T1000 (cell line): Measurements from ENCODE around the gene SLC22A2.
"Not testable (repeated sequence)": the region's sequence is repeated elsewhere in the genome, so short reads cannot be mapped to it uniquely, and the experiment has no call there.

Experiments used
- DNase-seq: peaks from one replicate; lab custom pipeline; 2025; ENCODE audit warnings: mixed read lengths; lab: John Stamatoyannopoulos, UW

Gene SLC22A2

GRCh38 chr6:160248538-160248937 is 10.1 kb downstream of the SLC22A2 start:
- DNase-seq, result peak; percentile 15

GRCh38 chr6:160247457-160247883 is 11.2 kb downstream of the SLC22A2 start:
- no peak for DNase-seq

- DNase-seq, result no peak
These were observed 17.9 kb downstream of the SLC22A2 start for GRCh38 chr6:160240691-160241084.

- no peak for DNase-seq
These were observed 18.5 kb downstream of the SLC22A2 start for GRCh38 chr6:160239929-160240690.

GRCh38 chr6:160238761-160239751 is 19.6 kb downstream of the SLC22A2 start:
- no peak for DNase-seq

DNA sequence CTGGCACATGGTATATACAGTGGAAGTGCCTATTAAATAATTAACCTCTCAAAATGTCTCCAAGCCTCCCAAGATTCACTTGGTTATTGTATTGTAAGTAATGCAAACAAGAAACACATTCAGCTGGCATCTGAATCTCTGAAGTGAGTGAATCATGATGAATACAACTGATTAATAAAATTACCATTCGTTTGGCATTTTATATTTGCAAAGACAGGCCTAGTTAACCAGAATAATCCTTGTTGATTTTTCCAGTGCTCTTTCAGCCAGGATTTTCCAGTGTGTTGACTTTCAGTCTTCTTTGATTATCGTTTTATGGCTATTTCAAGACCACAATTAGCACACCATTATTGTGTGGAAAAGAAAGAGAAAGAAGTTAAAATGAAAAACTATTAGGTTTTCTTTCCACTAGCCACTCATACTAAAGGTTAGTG is 20.3 kb downstream of the SLC22A2 start:
- DNase-seq, result no peak

DNA sequence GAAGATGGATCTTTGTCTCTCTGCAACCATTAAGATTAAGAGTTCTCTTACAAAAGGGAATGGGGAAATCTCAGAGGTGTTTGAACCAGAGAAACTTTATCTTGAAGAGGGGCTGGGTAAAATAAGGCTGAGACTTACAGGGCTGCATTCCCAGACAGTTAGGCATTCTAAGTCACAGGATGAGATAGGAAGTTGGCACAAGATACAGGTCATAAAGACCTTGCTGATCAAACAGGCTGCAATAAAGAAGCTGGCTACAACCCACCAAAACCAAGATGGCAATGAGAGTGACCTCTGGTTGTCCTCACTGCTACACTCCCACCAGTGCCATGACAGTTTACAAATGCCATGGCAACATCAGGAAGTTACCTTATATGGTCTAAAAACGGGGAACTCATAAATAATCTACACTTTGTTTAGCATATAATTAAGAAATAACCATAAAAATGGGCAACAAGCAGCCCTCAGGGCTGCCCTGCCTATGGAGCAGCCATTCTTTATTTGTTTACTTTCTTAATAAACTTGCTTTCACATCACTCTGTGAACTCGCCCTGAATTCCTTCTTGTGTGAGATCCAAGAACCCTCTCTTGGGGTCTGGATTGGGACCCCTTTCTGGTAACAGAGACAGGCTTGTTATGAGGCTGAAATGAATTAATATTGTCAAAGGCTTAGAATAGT is 20.9 kb downstream of the SLC22A2 start:
- not testable (repeated sequence) for DNase-seq

DNA sequence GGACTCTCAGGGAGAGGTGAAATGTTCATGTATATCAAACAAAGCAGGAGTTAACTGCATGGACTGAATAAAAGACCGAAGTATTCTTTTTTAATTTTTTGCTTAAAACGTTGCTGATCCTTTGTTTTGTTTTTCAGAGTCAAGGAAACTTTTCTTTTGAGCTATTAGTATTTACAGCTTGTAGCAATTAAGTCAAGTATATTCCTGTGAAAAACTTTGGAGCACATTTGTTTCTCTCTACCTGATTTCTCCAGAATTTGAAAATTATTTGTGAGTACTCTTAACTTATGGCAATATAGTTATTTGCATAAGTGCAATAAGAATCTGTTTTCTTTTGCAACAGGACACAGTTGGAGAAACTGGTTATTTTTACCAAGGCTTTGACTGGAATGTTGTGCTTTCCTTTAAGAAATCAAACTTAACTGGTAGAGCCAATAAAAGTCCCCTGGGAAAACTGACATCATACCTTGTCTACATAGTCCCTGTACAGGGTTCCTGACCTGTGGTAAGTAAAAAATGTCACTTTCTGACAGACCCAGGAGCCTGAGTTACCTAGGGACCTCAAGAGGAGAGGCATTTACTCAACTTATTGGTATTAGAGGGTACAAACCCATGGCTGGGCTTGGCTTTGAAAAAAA is 22.3 kb downstream of the SLC22A2 start:
- not testable (repeated sequence) for DNase-seq

DNA sequence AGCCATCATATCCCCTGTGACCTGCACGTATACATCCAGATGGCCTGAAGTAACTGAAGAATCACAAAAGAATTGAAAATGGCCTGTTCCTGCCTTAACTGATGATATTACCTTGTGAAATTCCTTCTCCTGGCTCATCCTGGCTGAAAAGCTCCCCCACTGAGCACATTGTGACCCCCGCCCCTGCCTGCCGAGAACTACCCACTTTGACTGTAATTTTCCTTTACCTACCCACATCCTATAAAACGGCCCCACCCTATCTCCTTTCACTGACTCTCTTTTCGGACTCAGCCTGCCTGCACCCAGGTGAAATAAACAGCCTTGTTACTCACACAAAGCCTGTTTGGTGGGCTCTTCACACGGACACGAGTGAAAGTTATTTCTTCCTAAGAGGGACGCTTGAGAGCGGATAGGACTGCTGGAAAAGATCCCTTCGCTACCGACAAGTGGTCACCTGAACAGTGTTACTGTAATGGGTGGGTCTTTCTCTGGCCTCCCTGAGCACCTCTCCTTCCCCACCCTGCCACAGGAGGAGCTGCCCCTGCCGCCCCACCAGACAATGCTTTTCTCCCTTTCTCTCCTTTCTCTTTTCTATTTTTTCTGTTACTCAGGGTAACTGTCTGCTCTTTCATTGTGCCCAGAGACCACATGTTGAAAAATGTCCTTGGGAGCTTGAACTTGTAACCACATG is 24.5 kb downstream of the SLC22A2 start:
- not testable (repeated sequence) for DNase-seq

- no peak for DNase-seq
These were observed 30.9 kb downstream of the SLC22A2 start for GRCh38 chr6:160227769-160228161.

GRCh38 chr6:160227038-160227768 is 31.4 kb downstream of the SLC22A2 start:
- no peak for DNase-seq

- DNase-seq, result peak; percentile 58
These were observed 32.5 kb downstream of the SLC22A2 start for GRCh38 chr6:160226118-160226591.

GRCh38 chr6:160224639-160225237 is 33.9 kb downstream of the SLC22A2 start:
- DNase-seq, result no peak

- no peak for DNase-seq
These were observed 36.1 kb downstream of the SLC22A2 start for GRCh38 chr6:160222491-160222890.

GRCh38 chr6:160221918-160222317 is 36.7 kb downstream of the SLC22A2 start:
- no peak for DNase-seq

- DNase-seq, result no peak
These were observed 37.2 kb downstream of the SLC22A2 start for GRCh38 chr6:160221423-160221822.

GRCh38 chr6:160218810-160219209 is 39.8 kb downstream of the SLC22A2 start:
- no peak for DNase-seq

GRCh38 chr6:160217863-160218262 is 40.8 kb downstream of the SLC22A2 start:
- DNase-seq, result no peak

- no peak for DNase-seq
These were observed 41.5 kb downstream of the SLC22A2 start for GRCh38 chr6:160217073-160217472.

GRCh38 chr6:160215232-160215631 is 43.4 kb downstream of the SLC22A2 start:
- no peak for DNase-seq
